Stimulated activated CD4-positive, alpha-beta T cell treated with anti-CD3 and anti-CD28 coated beads, Interleukin-1b, Interleukin-23, amount 100 ng/mL, for 48 hours (primary cell): ENCODE data around the gene TMEM163.

Experiments used
- DNase-seq: peaks from one replicate; pipeline ENCODE4 v3.0.0-alpha.2; 2020

TMEM163 gene

GRCh38 chr2:134421556-134422328, 297.1 kb downstream of the TMEM163 start:
- DNase-seq, result no peak

- DNase-seq, result no peak
These were observed 297.9 kb downstream of the TMEM163 start for GRCh38 chr2:134420920-134421319.

- DNase-seq, result no peak
These were observed 298.5 kb downstream of the TMEM163 start for GRCh38 chr2:134420259-134420658.

- DNase-seq, result no peak
These were observed 300.7 kb downstream of the TMEM163 start for GRCh38 chr2:134417968-134418582.

- no peak for DNase-seq
These were observed 302.2 kb downstream of the TMEM163 start for GRCh38 chr2:134416637-134417036.

GRCh38 chr2:134416018-134416417, 302.8 kb downstream of the TMEM163 start:
- DNase-seq, result no peak

GRCh38 chr2:134413912-134414311, 304.9 kb downstream of the TMEM163 start:
- no peak for DNase-seq

GRCh38 chr2:134413430-134413829, 305.4 kb downstream of the TMEM163 start:
- DNase-seq, result no peak

- DNase-seq, result no peak
These were observed 306.2 kb downstream of the TMEM163 start for GRCh38 chr2:134412639-134412999.

- peak; percentile 74 for DNase-seq
These were observed 306.8 kb downstream of the TMEM163 start for GRCh38 chr2:134411828-134412638.

- DNase-seq, result no peak
These were observed 307.4 kb downstream of the TMEM163 start for GRCh38 chr2:134411279-134411827.

- DNase-seq, result no peak
These were observed 308.0 kb downstream of the TMEM163 start for GRCh38 chr2:134410831-134411231.

- no peak for DNase-seq
These were observed 308.8 kb downstream of the TMEM163 start for GRCh38 chr2:134410006-134410405.

- no peak for DNase-seq
These were observed 310.0 kb downstream of the TMEM163 start for GRCh38 chr2:134408791-134409190.

GRCh38 chr2:134408386-134408785, 310.4 kb downstream of the TMEM163 start:
- no peak for DNase-seq

GRCh38 chr2:134407154-134407890, 311.5 kb downstream of the TMEM163 start:
- no peak for DNase-seq

- no peak for DNase-seq
These were observed 312.1 kb downstream of the TMEM163 start for GRCh38 chr2:134406736-134407135.

- DNase-seq, result no peak
These were observed 312.5 kb downstream of the TMEM163 start for GRCh38 chr2:134406311-134406710.
